Stimulated activated effector memory CD8-positive, alpha-beta T cell treated with anti-CD3 and anti-CD28 coated beads, Interleukin-12 subunit alpha, Interleukin-12 subunit beta, amount 100 ng/mL, for 72 hours (primary cell): ENCODE measurements around the gene FYN.
"Not testable (repeated sequence)": the region's sequence is repeated elsewhere in the genome, so short reads cannot be mapped to it uniquely, and the experiment has no call there.

ENCODE experiments used
- ATAC-seq: fragments of 150-1000 bp; cut with Tn5 transposase; 2 replicates; pipeline ENCODE4 v1.10.0; 2021
- DNase-seq, 2 donors: peaks; one replicate each; pipeline ENCODE4 v3.0.0; 2021 to 2022; ENCODE audit warnings: low spot score in 2 of 2
- H3K27ac Mint-ChIP-seq: one replicate; pipeline ENCODE4 v1.8.0; 2022; ENCODE audit warnings: mild to moderate bottlenecking, mixed read lengths
- H3K36me3 Mint-ChIP-seq: one replicate; pipeline ENCODE4 v1.8.0; 2022; ENCODE audit warnings: mild to moderate bottlenecking, mixed read lengths
- H3K4me1 Mint-ChIP-seq: one replicate; pipeline ENCODE4 v1.8.0; 2022; ENCODE audit warnings: mixed read lengths
- H3K4me3 Mint-ChIP-seq: one replicate; pipeline ENCODE4 v1.8.0; 2022; ENCODE audit warnings: mild to moderate bottlenecking, mixed read lengths
- H3K9me3 Mint-ChIP-seq: one replicate; pipeline ENCODE4 v1.8.0; 2022; ENCODE audit warnings: mixed read lengths

FYN gene

DNA sequence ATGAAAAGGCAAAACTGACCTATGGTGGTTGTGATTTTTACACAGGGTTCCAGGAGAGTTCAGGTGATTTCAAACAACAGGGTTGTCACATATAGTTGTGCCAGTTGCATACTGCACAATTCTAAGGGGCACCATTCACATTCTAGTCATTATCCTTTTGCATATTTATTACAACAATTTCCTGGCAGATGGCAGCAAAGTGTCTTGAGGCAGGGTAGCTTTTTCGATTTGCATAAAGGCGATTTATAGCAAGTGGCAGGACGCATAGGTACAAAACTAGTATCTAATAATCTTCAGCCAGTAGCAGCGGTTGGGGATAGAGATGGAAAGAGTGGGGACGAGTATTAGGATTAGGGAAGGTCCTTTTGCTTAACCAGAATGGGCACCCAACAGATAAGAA is 221.1 kb downstream of the FYN start:
- Mint-ChIP-seq H3K4me3 (no peak overlapping the region), H3K27ac (no peak overlapping the region), H3K36me3 (peaks cover 37% of the 10 kb centered on the region), H3K4me1 (no peaks in the 10 kb centered on the region), H3K9me3 (no peaks in the 10 kb centered on the region)
- DNase-seq: no peak
- ATAC-seq: no peak

DNA sequence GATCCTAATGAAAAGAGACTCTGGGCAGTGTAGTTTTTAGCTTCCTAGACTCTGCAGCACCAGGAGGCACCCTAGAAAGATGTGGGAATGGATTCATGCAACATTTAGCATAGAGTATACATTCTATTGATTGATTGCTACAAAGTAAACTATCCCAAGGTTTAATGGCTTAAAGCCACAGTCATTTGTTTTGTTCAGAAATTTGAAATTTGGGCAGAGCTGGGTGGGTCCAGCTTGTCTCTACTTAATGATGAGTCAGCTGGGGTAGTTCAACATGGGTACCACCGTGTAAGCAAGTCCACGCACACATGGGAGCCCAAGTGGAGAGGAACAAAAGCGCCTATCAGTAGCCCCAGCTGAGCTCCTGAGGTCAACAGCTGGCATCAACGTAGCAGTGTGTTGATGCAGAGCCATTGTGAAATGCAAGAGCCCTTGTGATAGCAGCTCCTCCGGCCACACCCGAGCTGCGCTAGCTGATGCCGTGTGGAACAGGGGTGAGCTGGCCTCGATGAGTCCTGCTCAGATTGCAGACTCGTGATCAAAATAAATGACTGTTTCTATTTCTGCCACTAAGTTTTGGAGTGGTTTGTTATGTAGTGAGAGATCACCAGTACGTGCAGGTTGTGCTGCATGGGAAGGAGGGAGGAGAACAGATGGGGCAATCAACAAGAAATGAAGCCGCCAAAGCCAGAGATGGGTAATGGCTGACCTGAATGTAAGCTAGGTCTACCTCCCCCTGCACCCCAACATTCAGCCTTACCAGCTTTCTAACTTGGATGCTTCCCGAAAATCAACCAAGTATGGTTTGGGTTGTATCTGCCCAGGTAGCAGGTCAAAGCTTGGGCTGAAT is 221.8 kb downstream of the FYN start:
- no peaks in the 10 kb centered on the region for H3K9me3 Mint-ChIP-seq
- ATAC-seq (no peak), DNase-seq (no peak)
- H3K27ac Mint-ChIP-seq: no peak overlapping the region
- no peaks in the 10 kb centered on the region for H3K4me1 Mint-ChIP-seq
- no peak overlapping the region for H3K4me3 Mint-ChIP-seq
- H3K36me3 Mint-ChIP-seq: peaks cover 33% of the 10 kb centered on the region

DNA sequence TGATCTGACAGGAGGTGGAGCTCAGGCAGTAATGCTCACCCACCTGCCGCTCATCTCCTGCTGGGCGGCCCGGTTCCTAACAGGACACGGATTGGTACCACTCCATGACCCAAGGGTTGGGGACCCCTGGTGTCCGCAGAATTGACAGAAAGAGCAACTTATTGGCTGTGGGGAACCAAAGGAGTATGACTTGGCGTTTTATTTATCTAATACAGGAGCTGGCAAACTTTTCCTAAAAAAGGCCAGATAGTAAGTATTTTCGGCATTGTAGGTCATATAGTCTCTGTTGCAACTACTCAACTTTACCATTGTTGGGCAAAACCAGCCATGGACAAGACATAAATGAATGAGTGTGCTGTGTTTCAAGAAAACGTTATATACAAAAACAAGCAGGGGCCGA is 223.2 kb downstream of the FYN start:
- Mint-ChIP-seq H3K4me1 (no peaks in the 10 kb centered on the region), H3K36me3 (peaks cover 21% of the 10 kb centered on the region), H3K9me3 (no peaks in the 10 kb centered on the region), H3K4me3 (no peak overlapping the region), H3K27ac (no peak overlapping the region)
- ATAC-seq (no peak), DNase-seq (no peak)

DNA sequence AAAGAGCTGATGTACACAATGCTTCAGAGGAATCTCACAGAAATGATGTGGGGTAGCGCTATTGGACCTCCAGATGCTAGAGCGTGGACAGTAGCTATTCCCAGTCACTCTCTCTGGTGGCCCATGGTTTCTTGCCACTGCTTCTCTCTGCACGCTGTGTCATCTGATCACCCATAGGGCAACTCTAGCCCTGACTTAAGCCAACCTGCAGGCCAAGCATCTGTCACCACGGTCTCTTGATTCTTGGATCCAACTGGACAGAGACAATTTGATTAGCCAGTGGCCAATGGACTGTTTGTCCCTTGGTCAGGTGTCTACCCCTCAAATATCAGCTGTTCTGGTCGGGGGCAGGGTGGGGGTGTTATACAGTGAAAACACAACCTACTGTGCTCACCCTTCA is 225.2 kb downstream of the FYN start:
- ATAC-seq: no peak

DNA sequence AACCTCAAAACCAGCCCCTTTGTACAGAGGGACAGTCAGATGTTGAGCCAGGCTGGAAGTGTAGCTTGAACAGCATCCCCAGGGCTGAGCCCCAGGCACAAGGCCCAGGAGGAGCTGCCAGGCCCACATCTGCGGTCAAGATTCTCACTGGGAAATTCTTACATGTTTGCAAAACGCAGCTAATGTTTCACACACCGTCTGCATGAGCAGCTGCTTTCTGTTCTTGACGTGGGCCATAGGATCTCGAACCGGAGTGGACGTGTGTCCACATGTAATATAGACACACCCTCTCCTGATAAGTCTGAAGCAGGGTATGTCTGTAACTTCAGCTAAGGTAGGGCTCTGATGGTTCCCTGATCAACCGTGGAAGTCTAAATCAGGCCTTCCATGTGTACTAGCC is 226.3 kb downstream of the FYN start:
- DNase-seq (no peak), ATAC-seq (no peak)
- Mint-ChIP-seq H3K27ac (no peak overlapping the region), H3K36me3 (peaks cover 7% of the 10 kb centered on the region), H3K9me3 (no peaks in the 10 kb centered on the region), H3K4me1 (no peaks in the 10 kb centered on the region), H3K4me3 (no peak overlapping the region)

More for the DNA sequence above, 225.2 kb downstream of the FYN start:
- Mint-ChIP-seq H3K27ac (peak overlapping the region; percentile 58), H3K4me3 (no peak overlapping the region), H3K36me3 (peaks cover 18% of the 10 kb centered on the region), H3K9me3 (no peaks in the 10 kb centered on the region), H3K4me1 (no peaks in the 10 kb centered on the region)
- no peak for DNase-seq

DNA sequence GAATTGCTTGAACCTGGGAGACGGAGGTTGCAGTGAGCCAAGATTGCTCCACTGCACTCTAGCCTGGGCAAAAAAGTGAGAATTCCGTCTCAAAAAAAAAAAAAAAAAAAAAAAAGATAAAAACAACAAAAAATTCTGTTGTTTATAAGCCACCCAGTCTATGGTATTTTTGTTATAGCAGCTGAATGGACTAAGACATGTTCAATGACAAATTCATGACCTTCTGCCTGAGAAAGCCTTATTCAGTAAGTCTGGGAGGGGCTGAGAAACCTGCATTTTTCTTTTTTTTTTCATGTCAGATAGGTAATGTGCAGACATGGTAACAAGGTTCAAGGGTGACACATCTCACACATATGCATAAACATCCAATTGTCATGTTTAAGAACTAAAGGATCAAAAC is 227.2 kb downstream of the FYN start:
- Mint-ChIP-seq H3K36me3 (no peaks in the 10 kb centered on the region), H3K9me3 (no peaks in the 10 kb centered on the region), H3K4me1 (no peaks in the 10 kb centered on the region), H3K27ac (no peak overlapping the region), H3K4me3 (no peak overlapping the region)
- no peak for DNase-seq
- no peak for ATAC-seq

DNA sequence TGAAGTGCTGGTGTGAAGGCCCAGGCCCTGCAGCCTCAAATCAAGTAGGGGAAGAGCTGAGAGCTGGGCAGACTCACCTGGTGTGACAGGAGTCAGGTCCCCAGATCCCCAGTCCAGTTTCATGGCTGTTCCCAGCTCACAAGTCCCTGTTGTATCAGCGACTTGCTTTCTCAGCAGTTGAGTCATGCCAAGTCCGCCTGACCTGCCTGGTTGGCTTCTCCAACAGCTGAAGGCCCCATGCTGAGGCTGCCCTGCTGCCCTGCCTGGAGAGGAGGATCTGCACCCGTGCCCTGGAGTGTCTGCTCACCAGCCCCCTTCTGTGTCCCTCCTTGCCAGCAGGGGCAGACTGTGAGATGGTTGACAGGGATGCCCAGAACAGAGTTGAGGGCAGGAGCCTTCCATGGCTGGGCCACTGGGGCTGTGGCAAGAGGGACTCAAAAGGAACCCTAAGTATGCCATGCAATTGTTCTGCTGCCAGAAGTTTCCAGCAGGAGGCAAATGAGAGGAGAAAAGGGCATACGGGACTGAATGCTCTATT is 228.3 kb downstream of the FYN start:
- Mint-ChIP-seq H3K36me3 (no peaks in the 10 kb centered on the region), H3K9me3 (no peaks in the 10 kb centered on the region), H3K4me3 (no peak overlapping the region), H3K4me1 (no peaks in the 10 kb centered on the region), H3K27ac (peak overlapping the region; percentile 23)
- ATAC-seq: no peak
- DNase-seq: no peak

DNA sequence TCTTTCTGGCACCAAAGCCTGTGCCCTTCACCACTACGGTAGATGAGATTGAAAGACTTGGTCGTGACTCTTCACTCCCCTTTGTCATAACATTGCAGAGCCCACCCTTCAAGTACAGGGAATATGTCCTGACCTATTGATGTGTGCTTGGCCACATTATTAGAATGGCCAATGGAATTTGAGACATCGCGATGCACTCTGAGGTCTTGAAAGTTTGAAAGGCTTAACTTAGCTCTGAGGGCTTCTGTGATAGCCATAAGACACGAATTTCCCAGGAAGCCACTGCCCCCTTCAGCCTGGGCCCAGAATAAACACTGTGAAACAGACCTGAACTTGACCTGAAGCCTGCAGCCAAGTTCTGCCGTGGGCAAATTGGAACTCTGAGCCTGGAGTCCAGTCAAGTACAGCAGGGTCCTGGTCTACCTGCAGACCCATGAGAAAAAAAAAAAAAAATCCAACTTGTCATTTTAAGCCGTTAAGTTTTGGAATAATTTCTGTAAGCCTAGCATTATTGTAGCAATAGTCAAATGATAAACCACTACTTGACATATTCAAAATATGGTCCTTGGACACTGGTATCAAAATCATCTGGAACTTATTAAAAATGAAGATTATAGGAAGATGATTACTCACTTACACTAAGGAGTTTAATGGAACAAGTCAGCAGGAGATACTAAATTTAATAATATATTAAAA is 230.6 kb downstream of the FYN start:
- ATAC-seq: peak; percentile 57

DNA sequence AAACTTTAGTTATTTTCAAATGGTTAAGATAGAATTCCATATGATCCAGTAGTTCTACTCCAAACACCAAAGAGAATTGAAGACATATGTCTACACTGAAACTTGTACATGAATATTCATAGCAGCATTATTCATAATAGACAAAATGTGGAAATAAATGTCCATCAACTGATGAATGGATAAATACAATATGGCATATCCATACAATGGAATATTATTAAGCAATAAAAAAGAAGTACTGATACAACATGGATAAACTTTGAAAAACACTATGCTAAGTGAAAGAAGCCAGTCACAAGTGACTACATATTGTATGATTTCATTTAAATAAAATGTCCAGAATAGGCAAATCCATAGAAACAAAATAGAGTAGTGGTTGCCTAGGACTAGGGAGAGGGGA is 234.0 kb downstream of the FYN start:
- H3K27ac Mint-ChIP-seq: no peak overlapping the region
- no peak for DNase-seq
- H3K4me1 Mint-ChIP-seq: no peaks in the 10 kb centered on the region
- no peak overlapping the region for H3K4me3 Mint-ChIP-seq
- no peak for ATAC-seq
- H3K9me3 Mint-ChIP-seq: peaks cover 3% of the 10 kb centered on the region
- peaks cover 6% of the 10 kb centered on the region for H3K36me3 Mint-ChIP-seq

More for the DNA sequence above, 230.6 kb downstream of the FYN start:
- Mint-ChIP-seq H3K4me1 (no peaks in the 10 kb centered on the region), H3K27ac (no peak overlapping the region), H3K4me3 (no peak overlapping the region), H3K9me3 (peaks cover 3% of the 10 kb centered on the region), H3K36me3 (peaks cover 6% of the 10 kb centered on the region)
- DNase-seq: no peak

DNA sequence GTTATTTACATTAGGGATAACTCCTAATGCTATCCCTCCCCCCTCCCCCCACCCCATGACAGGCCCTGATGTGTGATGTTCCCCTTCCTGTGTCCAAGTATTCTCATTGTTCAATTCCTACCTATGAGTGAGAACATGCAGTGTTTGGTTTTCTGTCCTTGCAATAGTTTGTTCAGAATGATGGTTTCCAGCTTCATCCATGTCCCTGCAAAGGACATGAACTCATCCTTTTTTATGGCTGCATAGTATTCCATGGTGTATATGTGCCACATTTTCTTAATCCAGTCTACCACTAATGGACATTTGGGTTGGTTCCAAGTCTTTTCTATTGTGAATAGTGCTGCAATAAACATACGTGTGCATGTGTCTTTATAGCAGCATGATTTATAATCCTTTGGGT is 238.3 kb downstream of the FYN start:
- ATAC-seq, H3K36me3 Mint-ChIP-seq, H3K4me3 Mint-ChIP-seq, H3K4me1 Mint-ChIP-seq, H3K9me3 Mint-ChIP-seq, DNase-seq, H3K27ac Mint-ChIP-seq: not testable (repeated sequence)

DNA sequence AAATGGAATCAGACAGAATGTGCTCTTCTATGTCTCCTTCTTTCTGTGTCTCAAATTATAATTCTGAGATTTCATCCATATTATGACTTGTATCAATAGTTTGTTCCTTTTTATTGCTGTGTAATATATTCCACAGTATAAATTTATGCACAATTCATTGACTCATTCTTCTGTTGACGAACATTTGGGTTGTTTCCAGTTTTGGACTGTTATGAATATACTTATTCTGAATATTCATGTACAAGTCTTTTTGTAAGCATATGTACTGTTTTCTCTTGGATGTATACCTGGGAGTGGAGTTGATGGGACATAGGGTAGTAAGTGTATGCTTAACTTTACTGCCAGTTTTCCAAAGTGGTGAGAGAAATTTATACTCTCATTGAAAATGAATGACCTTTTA is 239.4 kb downstream of the FYN start:
- Mint-ChIP-seq H3K27ac (peak overlapping the region; percentile 40), H3K4me1 (no peaks in the 10 kb centered on the region), H3K4me3 (no peak overlapping the region), H3K36me3 (no peaks in the 10 kb centered on the region), H3K9me3 (peaks cover 6% of the 10 kb centered on the region)
- DNase-seq (no peak), ATAC-seq (no peak)

DNA sequence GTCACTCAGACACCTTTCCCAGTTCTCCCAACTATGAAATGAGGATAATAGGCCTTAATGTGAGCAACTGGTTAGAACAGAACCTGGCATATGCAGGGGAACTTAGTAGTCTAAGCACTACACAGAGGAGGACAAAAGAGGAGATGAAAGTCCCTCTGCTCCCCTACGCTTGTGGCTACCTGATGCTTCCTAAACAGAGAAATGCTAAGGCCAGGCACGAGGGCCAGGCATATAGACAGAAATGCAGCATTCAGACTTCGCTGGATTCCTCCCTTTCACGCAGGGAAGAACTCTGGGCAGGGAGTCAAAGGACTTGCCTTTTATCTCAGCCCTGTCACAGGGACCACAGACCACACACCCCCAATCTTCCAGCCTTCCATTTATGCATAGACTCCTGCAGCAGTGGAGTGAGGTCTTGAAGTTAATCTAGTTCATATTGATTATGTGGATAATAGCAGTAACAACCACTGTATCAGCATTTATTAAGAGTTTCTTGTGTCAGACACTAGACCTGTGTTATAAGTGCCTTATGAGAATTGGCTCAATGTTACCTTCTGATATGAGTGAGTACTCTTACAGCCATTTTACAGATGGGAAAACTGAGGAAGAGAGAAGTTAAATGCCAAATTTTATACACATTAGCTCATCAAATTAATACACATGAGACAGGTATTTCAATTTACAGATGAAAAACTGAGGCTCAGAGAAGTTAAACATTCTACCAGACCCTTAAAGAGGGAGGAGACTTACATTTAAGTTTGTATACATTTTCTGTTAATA is 240.6 kb downstream of the FYN start:
- no peaks in the 10 kb centered on the region for H3K4me1 Mint-ChIP-seq
- H3K36me3 Mint-ChIP-seq: no peaks in the 10 kb centered on the region
- no peak for DNase-seq
- no peak overlapping the region for H3K27ac Mint-ChIP-seq
- H3K9me3 Mint-ChIP-seq: peaks cover 8% of the 10 kb centered on the region
- no peak overlapping the region for H3K4me3 Mint-ChIP-seq
- ATAC-seq: no peak

DNA sequence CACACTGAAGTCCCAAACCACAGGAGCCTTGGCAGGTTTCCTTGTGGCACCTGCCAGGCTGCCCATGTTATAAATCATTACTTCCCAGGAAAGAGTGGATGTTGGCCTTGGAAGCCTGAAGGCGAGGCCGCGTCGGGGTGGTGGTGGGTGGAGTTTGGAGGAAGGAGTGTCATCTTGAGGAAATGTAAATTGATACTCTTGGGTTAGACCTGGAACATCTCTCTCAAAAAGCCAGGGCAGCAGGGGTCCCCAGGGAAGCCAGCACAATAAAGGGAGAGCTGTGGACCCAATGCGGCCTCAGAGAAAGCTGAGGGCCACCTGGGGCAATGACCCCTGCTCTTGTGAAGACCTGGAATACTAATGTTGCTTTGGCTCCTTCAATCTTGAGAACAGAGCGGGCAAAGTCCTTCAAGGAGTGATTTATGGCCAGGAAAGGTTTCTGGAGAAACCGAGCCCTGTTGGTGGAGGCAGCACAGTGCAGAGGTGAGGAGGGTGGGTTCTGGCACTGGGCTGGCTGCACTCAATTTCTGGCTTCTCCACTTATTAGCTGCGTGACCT is 241.3 kb downstream of the FYN start:
- Mint-ChIP-seq H3K4me3 (no peak overlapping the region), H3K27ac (no peak overlapping the region), H3K36me3 (no peaks in the 10 kb centered on the region), H3K4me1 (no peaks in the 10 kb centered on the region), H3K9me3 (peaks cover 8% of the 10 kb centered on the region)
- ATAC-seq (no peak), DNase-seq (no peak)

DNA sequence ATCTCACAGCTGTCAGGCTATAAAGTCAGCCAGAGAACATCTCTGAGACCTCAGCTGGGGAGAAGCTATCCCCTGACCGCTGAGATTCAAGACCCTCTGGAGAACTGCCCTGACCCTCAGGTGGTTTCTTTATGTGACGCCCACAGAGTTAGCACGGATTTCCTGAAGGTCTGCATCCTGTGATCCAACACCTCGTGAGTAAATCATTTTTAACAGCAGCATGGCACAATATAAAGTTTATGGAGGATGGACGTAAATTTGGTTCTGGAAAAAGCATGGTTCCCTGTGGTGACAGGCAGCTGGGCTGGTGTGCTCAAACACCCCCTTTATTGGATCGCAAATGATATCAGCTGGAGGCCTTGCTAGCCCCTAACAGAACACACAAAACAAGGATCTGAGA is 242.2 kb downstream of the FYN start:
- no peak for ATAC-seq
- DNase-seq: no peak
- no peak overlapping the region for H3K27ac Mint-ChIP-seq
- H3K9me3 Mint-ChIP-seq: peaks cover 8% of the 10 kb centered on the region
- H3K4me3 Mint-ChIP-seq: no peak overlapping the region
- H3K36me3 Mint-ChIP-seq: no peaks in the 10 kb centered on the region
- H3K4me1 Mint-ChIP-seq: no peaks in the 10 kb centered on the region
